ENCODE results near the gene TM9SF3. TPM values are rescaled to one million over a fixed set of nuclear protein-coding genes. Genes with fewer than 3 reads are reported as not detected.

TM9SF3 gene
- total and polyA plus RNA-seq, 2 of the 4 experiments (the other 2 are of a cell fraction): 33.7 to 61.8 TPM

DNA sequence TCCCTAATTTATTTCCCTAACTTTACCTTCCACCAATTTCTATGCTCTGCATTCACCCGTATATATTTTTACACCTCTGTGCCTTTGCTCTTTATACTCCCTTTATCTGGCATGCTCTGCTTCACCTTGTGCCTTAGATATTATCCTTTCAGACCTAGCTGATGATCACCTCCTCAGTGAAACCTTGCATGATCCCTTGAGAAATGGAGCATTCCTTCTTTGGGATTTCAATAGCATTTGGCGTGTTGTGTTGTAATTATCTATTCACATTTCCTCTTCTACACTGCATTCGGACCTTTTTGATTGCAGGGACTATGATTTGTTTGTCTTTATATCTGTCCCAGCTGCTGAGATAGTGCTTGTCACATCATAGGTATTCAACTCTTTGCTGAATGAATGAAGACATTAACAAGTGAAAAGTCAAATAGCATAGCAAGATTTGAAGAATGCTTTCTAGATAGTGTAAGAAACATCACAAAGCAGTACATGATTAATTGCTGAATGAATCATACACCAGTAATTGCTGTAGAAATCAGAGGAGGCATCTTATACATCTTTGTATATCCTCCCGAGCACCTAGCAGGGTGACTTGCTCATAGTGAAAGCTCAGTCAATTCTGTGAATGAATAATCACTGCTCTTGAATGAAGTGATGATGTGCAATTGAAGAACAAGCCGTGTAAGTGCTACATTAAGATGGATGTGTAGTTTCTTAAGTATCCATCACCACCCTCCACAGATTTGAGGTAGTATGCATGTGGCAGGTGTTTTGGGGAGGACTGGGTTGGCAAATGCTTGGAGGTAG, 2.0 kb upstream of the TM9SF3 start:
- H3K79me1 ChIP-seq (ENCODE audit: low read depth in 1 of 2, low read length in 2 of 2): peaks cover 0 to 13% of the 10 kb centered on the region in 2 experiments; a peak in 2 of 4 replicates
- peak overlapping the region; percentile 58; the same call in 1 of the 2 replicates for H2BK20ac ChIP-seq (ENCODE audit: low read depth, low read length)
- no peak overlapping the region for H4K91ac ChIP-seq (ENCODE audit: insufficient read depth, low read depth, low read length)
- no peak overlapping the region for H3K9ac ChIP-seq (ENCODE audit: low read depth, low read length)
- H3K36me3 ChIP-seq (ENCODE audit: control insufficient read depth, insufficient read depth, low read length): no peaks in the 10 kb centered on the region
- no peak overlapping the region for H2BK5ac ChIP-seq (ENCODE audit: low read depth, low read length, poor library complexity, severe bottlenecking)
- H2BK15ac ChIP-seq (ENCODE audit: low read depth, low read length): no peak overlapping the region
- ATAC-seq (ENCODE audit: low read depth): no peak
- H3K4ac ChIP-seq (ENCODE audit: low read depth, low read length): no peak overlapping the region
- H2AFZ ChIP-seq (replicated peaks; ENCODE audit: low read length, poor library complexity): no peak overlapping the region
- CTCF ChIA-PET: no interaction called here
- H2AK9ac ChIP-seq (replicated peaks; ENCODE audit: low read depth, low read length, poor library complexity): no peak overlapping the region
- intact Hi-C loops (cut with micrococcal nuclease) (loop anchor here (5.0 kb wide), 1 partner anchor 93 kb away; no protein-coding TSS in a partner anchor), in situ Hi-C loops (cut with MboI; ENCODE audit: low sequenced_read_pairs) (no loop called here), dilution Hi-C loops (cut with HindIII; ENCODE audit: low sequenced_read_pairs, unreplicated experiment) (no loop called here)
- H3K9me3 ChIP-seq (ENCODE audit: control insufficient read depth, insufficient read depth, low read length): no peaks in the 10 kb centered on the region
- H4K5ac ChIP-seq (ENCODE audit: low read depth, low read length): no peak overlapping the region
- POLR2A ChIA-PET (ENCODE audit: unreplicated experiment): no interaction called here
- peaks cover 4% of the 10 kb centered on the region; the same call in 1 of the 2 replicates for H3K9me1 ChIP-seq (ENCODE audit: insufficient read depth, low read length)
- DNase-seq: peak; percentile 47
- H3K4me1 ChIP-seq (ENCODE audit: control insufficient read depth, insufficient read depth, low read length): peaks cover 11% of the 10 kb centered on the region
- no peaks in the 10 kb centered on the region for H3K27me3 ChIP-seq (ENCODE audit: control insufficient read depth, insufficient read depth, low read length)
- BruUV-seq (replicated peaks): no TSS peak
- no peak overlapping the region for H3K56ac ChIP-seq (ENCODE audit: extremely low read depth, insufficient read depth, low read length)
- H3K27ac ChIP-seq (ENCODE audit: insufficient read depth, low read length): no peak overlapping the region
- H3K4me3 ChIP-seq (ENCODE audit: insufficient read depth, low read depth, low read length): no peak overlapping the region
- TF ChIP-seq POLR2A (IDR thresholded peaks at IDR 0.05; ENCODE audit: low read depth, low read length) (no peak), CEBPB (IDR thresholded peaks at IDR 0.05; ENCODE audit: low read depth, low read length) (no peak), MXI1 (IDR thresholded peaks at IDR 0.05; ENCODE audit: borderline replicate concordance, low read depth, low read length) (no peak), MAZ (IDR thresholded peaks at IDR 0.05; ENCODE audit: borderline replicate concordance, low read depth, low read length) (no peak), MAFK (IDR thresholded peaks at IDR 0.05; ENCODE audit: low read depth, low read length) (no peak), CHD1 (IDR thresholded peaks at IDR 0.05; ENCODE audit: low read depth, low read length) (no peak), RFX5 (IDR thresholded peaks at IDR 0.05; ENCODE audit: low read depth, low read length) (no peak), NFE2L2 (IDR thresholded peaks at IDR 0.05; ENCODE audit: low read depth, low read length) (no peak), FOS (IDR thresholded peaks at IDR 0.05; ENCODE audit: low read depth, low read length) (no peak), BHLHE40 (IDR thresholded peaks at IDR 0.05; ENCODE audit: low read depth, low read length) (no peak), RAD21 (IDR thresholded peaks at IDR 0.05; ENCODE audit: low read length) (no peak), SMC3 (IDR thresholded peaks at IDR 0.05; ENCODE audit: low read depth, low read length) (no peak)
- TF ChIP-seq, protein P1, sequence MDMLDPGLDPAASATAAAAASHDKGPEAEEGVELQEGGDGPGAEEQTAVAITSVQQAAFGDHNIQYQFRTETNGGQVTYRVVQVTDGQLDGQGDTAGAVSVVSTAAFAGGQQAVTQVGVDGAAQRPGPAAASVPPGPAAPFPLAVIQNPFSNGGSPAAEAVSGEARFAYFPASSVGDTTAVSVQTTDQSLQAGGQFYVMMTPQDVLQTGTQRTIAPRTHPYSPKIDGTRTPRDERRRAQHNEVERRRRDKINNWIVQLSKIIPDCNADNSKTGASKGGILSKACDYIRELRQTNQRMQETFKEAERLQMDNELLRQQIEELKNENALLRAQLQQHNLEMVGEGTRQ (IDR thresholded peaks at IDR 0.05; ENCODE audit: low read depth, low read length): no peak
- TF ChIP-seq, protein P2, sequence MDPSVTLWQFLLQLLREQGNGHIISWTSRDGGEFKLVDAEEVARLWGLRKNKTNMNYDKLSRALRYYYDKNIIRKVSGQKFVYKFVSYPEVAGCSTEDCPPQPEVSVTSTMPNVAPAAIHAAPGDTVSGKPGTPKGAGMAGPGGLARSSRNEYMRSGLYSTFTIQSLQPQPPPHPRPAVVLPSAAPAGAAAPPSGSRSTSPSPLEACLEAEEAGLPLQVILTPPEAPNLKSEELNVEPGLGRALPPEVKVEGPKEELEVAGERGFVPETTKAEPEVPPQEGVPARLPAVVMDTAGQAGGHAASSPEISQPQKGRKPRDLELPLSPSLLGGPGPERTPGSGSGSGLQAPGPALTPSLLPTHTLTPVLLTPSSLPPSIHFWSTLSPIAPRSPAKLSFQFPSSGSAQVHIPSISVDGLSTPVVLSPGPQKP (IDR thresholded peaks at IDR 0.05; ENCODE audit: borderline replicate concordance, low read depth, low read length): no peak
- H4K20me1 ChIP-seq (ENCODE audit: insufficient read depth, low read length): peaks cover 25% of the 10 kb centered on the region
- H3K14ac ChIP-seq (replicated peaks; ENCODE audit: low read depth, low read length): no peak overlapping the region
- H2BK120ac ChIP-seq (ENCODE audit: low read depth, low read length): no peak overlapping the region
- WGBS, 2 experiments (ENCODE audit: extremely low coverage in 2 of 2, insufficient read length in 1 of 2): 100% methylated on average over 1 of the region's 5 CpGs; no CpG with 5 or more reads in 1 of the 2 experiments
- no peak overlapping the region; the same call in 1 of the 2 replicates for H2AK5ac ChIP-seq (ENCODE audit: low read depth, low read length)
- peak overlapping the region; percentile 32; the same call in 1 of the 2 replicates for H3K4me2 ChIP-seq (ENCODE audit: low read depth, low read length)
- no peak overlapping the region for H4K8ac ChIP-seq (ENCODE audit: low read depth in 2 of 2, low read length in 2 of 2)
- no peak overlapping the region for H3K23ac ChIP-seq (ENCODE audit: low read depth, low read length)
- H3K18ac ChIP-seq (ENCODE audit: low read depth, low read length): no peak overlapping the region
